Measurements from ENCODE around the gene RNF40. TPM values are rescaled to one million over a fixed set of nuclear protein-coding genes. Genes with fewer than 3 reads are reported as not detected.

Gene RNF40
- total RNA-seq, 6 experiments from 2014 or later, result 98.2 to 120 (median 104) TPM

- H3K27me3 Mint-ChIP-seq (ENCODE audit: insufficient read depth), result peaks cover 1% of the 10 kb centered on the region
- no peak for DNase-seq
- H3K4me1 Mint-ChIP-seq (ENCODE audit: low read depth), result no peaks in the 10 kb centered on the region; the same call in 1 of the 2 replicates
- H3K27ac Mint-ChIP-seq, result no peak overlapping the region
- H3K4me3 Mint-ChIP-seq, result no peak overlapping the region
- no peak for TF ChIP-seq CTCF (IDR thresholded peaks at IDR 0.05)
- no peaks in the 10 kb centered on the region for H3K9me3 Mint-ChIP-seq
- peaks cover 61% of the 10 kb centered on the region for H3K36me3 Mint-ChIP-seq (ENCODE audit: low read depth)
Observed at GRCh38 chr16:30725418-30725792, 36.7 kb upstream of the RNF40 start.

- Mint-ChIP-seq H3K36me3 (ENCODE audit: low read depth) (peaks cover 43% of the 10 kb centered on the region), H3K4me3 (no peak overlapping the region), H3K4me1 (ENCODE audit: low read depth) (no peaks in the 10 kb centered on the region), H3K27me3 (ENCODE audit: insufficient read depth) (peaks cover 1% of the 10 kb centered on the region), H3K27ac (0 out of 2 replicates have a peak overlapping the region, but pooled peaks have one; percentile 1), H3K9me3 (no peaks in the 10 kb centered on the region)
- no peak for DNase-seq
- TF ChIP-seq CTCF (IDR thresholded peaks at IDR 0.05), result no peak
Observed at GRCh38 chr16:30728321-30728720, 33.8 kb upstream of the RNF40 start.

- Mint-ChIP-seq H3K27me3 (ENCODE audit: insufficient read depth) (no peaks in the 10 kb centered on the region; the same call in 1 of the 2 replicates), H3K27ac (no peak overlapping the region), H3K4me3 (no peak overlapping the region), H3K36me3 (ENCODE audit: low read depth) (peaks cover 40% of the 10 kb centered on the region), H3K9me3 (no peaks in the 10 kb centered on the region), H3K4me1 (ENCODE audit: low read depth) (no peaks in the 10 kb centered on the region)
- DNase-seq, result no peak
- no peak for TF ChIP-seq CTCF (IDR thresholded peaks at IDR 0.05)
Observed at GRCh38 chr16:30728899-30729672, 33.0 kb upstream of the RNF40 start.

GRCh38 chr16:30731411-30731810 is 30.7 kb upstream of the RNF40 start:
- Mint-ChIP-seq H3K4me3 (no peak overlapping the region), H3K4me1 (ENCODE audit: low read depth) (no peaks in the 10 kb centered on the region), H3K36me3 (ENCODE audit: low read depth) (peaks cover 28% of the 10 kb centered on the region), H3K27ac (no peak overlapping the region), H3K27me3 (ENCODE audit: insufficient read depth) (no peaks in the 10 kb centered on the region; the same call in 1 of the 2 replicates), H3K9me3 (no peaks in the 10 kb centered on the region)
- no peak for DNase-seq
- TF ChIP-seq CTCF (IDR thresholded peaks at IDR 0.05), result no peak

GRCh38 chr16:30736995-30737793 is 24.9 kb upstream of the RNF40 start:
- H3K27me3 Mint-ChIP-seq (ENCODE audit: insufficient read depth), result peaks cover 8% of the 10 kb centered on the region
- H3K9me3 Mint-ChIP-seq, result no peaks in the 10 kb centered on the region
- DNase-seq, result no peak
- no peak for TF ChIP-seq CTCF (IDR thresholded peaks at IDR 0.05)
- peak overlapping the region; percentile 3; the same call in 1 of the 2 replicates for H3K27ac Mint-ChIP-seq
- no peak overlapping the region for H3K4me3 Mint-ChIP-seq
- peaks cover 24% of the 10 kb centered on the region for H3K4me1 Mint-ChIP-seq (ENCODE audit: low read depth)
- H3K36me3 Mint-ChIP-seq (ENCODE audit: low read depth), result peaks cover 36% of the 10 kb centered on the region
